GM12878 (cell line): ENCODE results near the gene CYSRT1. TPM values are rescaled to one million over a fixed set of nuclear protein-coding genes. Genes with fewer than 3 reads are reported as not detected.

Source experiments
- ATAC-seq: fragments of 200-7000 bp; cut with Tn5 transposase; 3 replicates; pipeline ENCODE4 v1.9.1; 2020; ENCODE audit warnings: mild to moderate bottlenecking, moderate library complexity
- BruUV-seq: library from RNA; stranded (reverse); fragments of 400-500 nt; replicated peaks from 2 replicates; lab custom pipeline; 2021; lab: Mats Ljungman, UMichigan
- CTCF ChIA-PET: fragments of 300-600 bp; sonication (Branson Sonifier 250); formaldehyde crosslinking; extraction: SDS; loops from one replicate; lab custom pipeline; 2021; ENCODE audit warnings: inconsistent platforms; lab: Yijun Ruan, JAX
- POLR2A ChIA-PET: fragments of 350-600 bp; formaldehyde crosslinking; extraction: SDS; loops from one replicate; lab custom pipeline; 2021; ENCODE audit warnings: inconsistent platforms; lab: Charles Lee
- RAD21 ChIA-PET: fragments of 300-600 bp; sonication (Branson Sonifier 250); formaldehyde crosslinking; loops from one replicate; lab custom pipeline; 2023; ENCODE audit warnings: antibody characterized with exemption; ENCODE audit not compliant: unreplicated experiment; lab: Charles Lee
- SMC1A ChIA-PET: fragments of 300-600 bp; sonication (Branson Sonifier 250); formaldehyde crosslinking; loops from one replicate; lab custom pipeline; 2023; ENCODE audit not compliant: unreplicated experiment, uncharacterized antibody; lab: Charles Lee
- DNase-seq: peaks from one replicate; pipeline ENCODE4 v3.0.0-alpha.2; 2011; ENCODE audit warnings: low read depth, low spot score
- FAIRE-seq: peaks from 3 replicates; lab custom pipeline; 2011; peaks lifted over from hg19 to GRCh38; lab: Jason Lieb, UNC
- H2AFZ ChIP-seq: 2 replicates; pipeline ENCODE4 v1.6.0; 2011; ENCODE audit warnings: low read depth, low read length, control low read depth; ENCODE audit not compliant: control insufficient read depth
- H3K27ac ChIP-seq: 2 replicates; pipeline ENCODE4 v1.5.1; 2011; ENCODE audit warnings: control low read depth; ENCODE audit not compliant: control insufficient read depth, insufficient read depth
- H3K27me3 ChIP-seq, 2 experiments: replicated peaks in 1 of 2; 2 replicates each; pipeline versions ENCODE4 v1.6.0 to v1.6.1; 2011; ENCODE audit warnings: low read length in 1 of 2; ENCODE audit not compliant: control insufficient read depth in 2 of 2, insufficient read depth in 2 of 2
- H3K36me3 ChIP-seq, 2 experiments: 2 replicates each; pipeline ENCODE4 v1.5.1; 2011; ENCODE audit warnings: low read length in 1 of 2; ENCODE audit not compliant: control insufficient read depth in 2 of 2, insufficient read depth in 2 of 2
- H3K4me1 ChIP-seq: 2 replicates; pipeline ENCODE4 v1.6.1; 2011; ENCODE audit warnings: mild to moderate bottlenecking, low read length, moderate library complexity, mixed read lengths; ENCODE audit not compliant: control insufficient read depth, insufficient read depth
- H3K4me2 ChIP-seq: 2 replicates; pipeline ENCODE4 v1.6.0; 2011; ENCODE audit warnings: control low read depth; ENCODE audit not compliant: control insufficient read depth, insufficient read depth
- H3K4me3 ChIP-seq: fragments of 200-600 bp; sonication (generic); 2 replicates; pipeline ENCODE4 v1.5.1; 2016
- H3K79me2 ChIP-seq: 2 replicates; pipeline ENCODE4 v1.6.0; 2011; ENCODE audit warnings: low read length; ENCODE audit not compliant: control insufficient read depth, insufficient read depth
- H3K9ac ChIP-seq: 2 replicates; pipeline ENCODE4 v1.8.0; 2011; ENCODE audit warnings: low read length, control low read depth, mixed read lengths; ENCODE audit not compliant: control insufficient read depth, insufficient read depth
- H3K9me3 ChIP-seq: replicated peaks from 3 replicates; pipeline ENCODE4 v1.5.1; 2011; ENCODE audit warnings: mild to moderate bottlenecking, low read length; ENCODE audit not compliant: control insufficient read depth, insufficient read depth
- H4K20me1 ChIP-seq: 2 replicates; pipeline ENCODE4 v1.6.0; 2011; ENCODE audit not compliant: control insufficient read depth, insufficient read depth
- CBX5 ChIP-seq: sonication (generic); IDR thresholded peaks from 2 replicates; pipeline ENCODE4 v1.6.1; 2016; ENCODE audit warnings: low read depth, moderate library complexity, mild to moderate bottlenecking, inconsistent platforms
- CHD4 ChIP-seq: fragments of 200-600 bp; sonication (generic); IDR thresholded peaks from 2 replicates; pipeline ENCODE4 v1.6.1; 2016; ENCODE audit warnings: mild to moderate bottlenecking
- CREM ChIP-seq: IDR thresholded peaks from 2 replicates; pipeline ENCODE4 v1.6.1; 2014; ENCODE audit warnings: antibody characterized with exemption, low read depth
- HDAC6 ChIP-seq: fragments of 200-600 bp; sonication (generic); IDR thresholded peaks from one replicate; pipeline ENCODE4 v1.8.0; 2017; ENCODE audit warnings: antibody characterized with exemption; ENCODE audit not compliant: unreplicated experiment
- KDM1A ChIP-seq: fragments of 200-600 bp; sonication (generic); IDR thresholded peaks from 2 replicates; pipeline ENCODE4 v1.6.1; 2016; ENCODE audit warnings: borderline replicate concordance
- MAX ChIP-seq: IDR thresholded peaks from 2 replicates; pipeline ENCODE4 v1.6.1; 2012; ENCODE audit warnings: low read depth, low read length, improper control_type of control experiment
- MYB ChIP-seq: fragments of 150-350 bp; IDR thresholded peaks from 2 replicates; pipeline ENCODE4 v1.6.1; 2014; ENCODE audit warnings: mild to moderate bottlenecking, low read depth, low read length, borderline replicate concordance
- PKNOX1 ChIP-seq: fragments of 450-650 bp; IDR thresholded peaks from 2 replicates; pipeline ENCODE4 v1.6.1; 2016; ENCODE audit warnings: mild to moderate bottlenecking
- PML ChIP-seq: IDR thresholded peaks from 2 replicates; pipeline ENCODE4 v1.6.1; 2012; ENCODE audit warnings: low read length, inconsistent platforms
- POLR2AphosphoS5 ChIP-seq: IDR thresholded peaks from 2 replicates; pipeline ENCODE4 v1.6.1; 2011; ENCODE audit warnings: mild to moderate bottlenecking, low read length, inconsistent platforms
- REST ChIP-seq: IDR thresholded peaks from 2 replicates; pipeline ENCODE4 v1.6.1; 2012; ENCODE audit warnings: mild to moderate bottlenecking, low read depth, low read length
- RUNX3 ChIP-seq: IDR thresholded peaks from 2 replicates; pipeline ENCODE4 v1.6.1; 2012; ENCODE audit warnings: low read length, inconsistent platforms
- SIN3A ChIP-seq: IDR thresholded peaks from 2 replicates; pipeline ENCODE4 v1.6.1; 2012; ENCODE audit warnings: low read depth, low read length, improper control_type of control experiment
- SMC3 ChIP-seq: IDR thresholded peaks from 2 replicates; pipeline ENCODE4 v1.6.1; 2011; ENCODE audit warnings: low read length, improper control_type of control experiment, borderline replicate concordance
- SP1 ChIP-seq: IDR thresholded peaks from one replicate; pipeline ENCODE4 v1.6.1; 2011; ENCODE audit warnings: low read depth, low read length
- WGBS: methylation state at CpG from one replicate; pipeline ENCODE4 v1.1.6; 2016; ENCODE audit warnings: low lambda C conversion rate; ENCODE audit not compliant: insufficient replicate concordance, insufficient coverage; ENCODE audit errors: missing lambda C conversion rate; 5-methylcytosine and 5-hydroxymethylcytosine counted together
- in situ Hi-C: fragments of 300-500 bp; cut with MboI; formaldehyde crosslinking; loops from 9 replicates; pipeline ENCODE4 v1.14.3; 2018; ENCODE audit warnings: mixed read lengths
- intact Hi-C: fragments of 100-400 bp; cut with micrococcal nuclease; formaldehyde crosslinking; loops from one replicate; pipeline ENCODE4 v1.14.2; 2022; ENCODE audit not compliant: unreplicated experiment
- polyA plus RNA-seq, 11 experiments: library from polyadenylated mRNA; depleted of rRNA in 4 of 11; unstranded in 6 of 11; stranded (reverse) in 5 of 11; fragments of >200 nt; fragmentation: Nextera tagmentation in 4 of 11; fragmentation: Illumina TruSeq in 1 of 11; extraction: Ambion mirVana in 4 of 11; extraction: Trizol in 1 of 11; gene quantifications; 1 replicate in 1 of 11; 2 replicates in 10 of 11; pipeline versions ENCODE4 v1.2.1 to v1.2.3, GENCODE V29; 2011 to 2016; ENCODE audit warnings: inconsistent platforms in 2 of 11, missing spikeins in 2 of 11, low read depth in 1 of 11
- total RNA-seq, 4 experiments: library from RNA; depleted of rRNA in 3 of 4; stranded (reverse); fragments of >200 nt in 3 of 4; fragmentation: Illumina TruSeq in 1 of 4; extraction: Trizol in 1 of 4; gene quantifications; 2 replicates each; pipeline versions ENCODE4 v1.2.1 to v1.2.3, GENCODE V29; 2013 to 2021
- TF ChIP-seq, protein P1 (sequence below): fragments of 150-350 bp; IDR thresholded peaks from 2 replicates; pipeline ENCODE4 v1.6.1; 2016; ENCODE audit warnings: low read depth, low read length

CYSRT1 gene
- total and polyA plus RNA-seq, 10 of the 15 experiments (the other 5 are each of a cell fraction or from before 2014, with no cell fraction given) = 0.24 to 3.6 (median 0.97) TPM; not detected in 1

DNA sequence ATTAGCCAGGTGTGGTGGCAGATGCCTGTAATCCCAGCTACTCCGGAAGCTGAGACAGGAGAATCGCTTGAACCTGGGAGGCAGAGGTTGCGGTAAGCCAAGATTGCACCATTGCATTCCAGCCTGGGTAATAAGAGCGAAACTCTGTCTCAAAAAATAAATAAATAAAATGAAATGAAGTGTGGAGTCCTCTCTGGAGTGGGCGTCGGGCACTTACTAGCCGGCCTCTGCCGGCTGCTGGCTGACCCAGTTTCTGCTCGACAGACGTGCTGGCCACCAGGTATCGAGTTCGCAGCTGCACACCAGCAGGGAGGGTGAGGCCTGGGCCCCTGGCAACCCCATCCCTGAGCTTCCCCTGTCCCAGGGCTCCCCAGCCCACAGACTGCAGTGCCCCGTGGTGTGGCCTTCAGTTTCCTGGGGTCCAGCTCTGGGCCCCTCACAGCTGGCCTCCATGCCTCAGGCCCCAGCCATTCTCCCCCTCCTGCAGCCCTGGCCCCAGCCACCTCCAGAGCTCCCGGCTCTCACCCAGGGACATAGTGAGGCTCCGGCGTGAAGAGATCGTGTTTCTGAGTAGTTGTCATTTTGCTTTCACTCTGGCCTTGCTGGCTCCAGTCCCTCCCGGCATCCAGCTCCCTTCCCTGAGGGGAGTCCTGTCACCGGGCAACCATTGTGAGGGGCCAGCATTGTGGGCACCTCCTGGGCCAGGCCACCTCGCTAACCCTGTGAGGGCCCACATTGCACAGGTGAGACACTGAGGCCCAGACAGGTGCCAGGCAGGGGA lies 22.4 kb downstream of the CYSRT1 start:
- in situ Hi-C loops = no loop called here
- no peaks in the 10 kb centered on the region for H3K27me3 ChIP-seq
- no peaks in the 10 kb centered on the region for H3K9me3 ChIP-seq
- DNase-seq (no peak), FAIRE-seq (no peak), ATAC-seq (no peak)
- no peak overlapping the region for H3K9ac ChIP-seq
- CTCF ChIA-PET = no interaction called here
- 83% methylated on average over 20 of the region's 20 CpGs for WGBS
- intact Hi-C loops = no loop called here
- no TSS peak for BruUV-seq
- H4K20me1 ChIP-seq = peaks cover under 1% of the 10 kb centered on the region; the same call in 1 of the 2 replicates
- RAD21 ChIA-PET = no interaction called here
- H3K4me1 ChIP-seq = peaks cover 20% of the 10 kb centered on the region
- TF ChIP-seq KDM1A (no peak), RUNX3 (no peak), MAX (no peak), PKNOX1 (no peak), CBX5 (no peak), CREM (no peak), REST (no peak), PML (no peak), MYB (no peak), POLR2AphosphoS5 (no peak), SP1 (no peak), SMC3 (no peak), CHD4 (no peak), HDAC6 (no peak), SIN3A (no peak)
- TF ChIP-seq, protein P1, sequence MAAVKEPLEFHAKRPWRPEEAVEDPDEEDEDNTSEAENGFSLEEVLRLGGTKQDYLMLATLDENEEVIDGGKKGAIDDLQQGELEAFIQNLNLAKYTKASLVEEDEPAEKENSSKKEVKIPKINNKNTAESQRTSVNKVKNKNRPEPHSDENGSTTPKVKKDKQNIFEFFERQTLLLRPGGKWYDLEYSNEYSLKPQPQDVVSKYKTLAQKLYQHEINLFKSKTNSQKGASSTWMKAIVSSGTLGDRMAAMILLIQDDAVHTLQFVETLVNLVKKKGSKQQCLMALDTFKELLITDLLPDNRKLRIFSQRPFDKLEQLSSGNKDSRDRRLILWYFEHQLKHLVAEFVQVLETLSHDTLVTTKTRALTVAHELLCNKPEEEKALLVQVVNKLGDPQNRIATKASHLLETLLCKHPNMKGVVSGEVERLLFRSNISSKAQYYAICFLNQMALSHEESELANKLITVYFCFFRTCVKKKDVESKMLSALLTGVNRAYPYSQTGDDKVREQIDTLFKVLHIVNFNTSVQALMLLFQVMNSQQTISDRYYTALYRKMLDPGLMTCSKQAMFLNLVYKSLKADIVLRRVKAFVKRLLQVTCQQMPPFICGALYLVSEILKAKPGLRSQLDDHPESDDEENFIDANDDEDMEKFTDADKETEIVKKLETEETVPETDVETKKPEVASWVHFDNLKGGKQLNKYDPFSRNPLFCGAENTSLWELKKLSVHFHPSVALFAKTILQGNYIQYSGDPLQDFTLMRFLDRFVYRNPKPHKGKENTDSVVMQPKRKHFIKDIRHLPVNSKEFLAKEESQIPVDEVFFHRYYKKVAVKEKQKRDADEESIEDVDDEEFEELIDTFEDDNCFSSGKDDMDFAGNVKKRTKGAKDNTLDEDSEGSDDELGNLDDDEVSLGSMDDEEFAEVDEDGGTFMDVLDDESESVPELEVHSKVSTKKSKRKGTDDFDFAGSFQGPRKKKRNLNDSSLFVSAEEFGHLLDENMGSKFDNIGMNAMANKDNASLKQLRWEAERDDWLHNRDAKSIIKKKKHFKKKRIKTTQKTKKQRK = no peak
- H3K36me3 ChIP-seq = peaks cover 8 to 12% of the 10 kb centered on the region in 2 experiments
- no peak overlapping the region for H3K4me3 ChIP-seq
- SMC1A ChIA-PET = no interaction called here
- H3K4me2 ChIP-seq = no peak overlapping the region
- peaks cover 13% of the 10 kb centered on the region for H3K79me2 ChIP-seq
- no peak overlapping the region for H3K27ac ChIP-seq
- POLR2A ChIA-PET = no interaction called here
- H2AFZ ChIP-seq = no peak overlapping the region
